Activated CD4-positive, alpha-beta memory T cell treated with anti-CD3 and anti-CD28 coated beads, Interleukin-2, amount 10 ng/mL, durations not matched to agents 7 days and 5 days (primary cell): ENCODE measurements around the gene GON4L. TPM values are rescaled to one million over a fixed set of nuclear protein-coding genes. Genes with fewer than 3 reads are reported as not detected.

Experiments used
- CTCF ChIA-PET: fragments of 350-600 bp; sonication (Branson Sonifier 250); formaldehyde crosslinking; loops from one replicate; lab custom pipeline; 2021; ENCODE audit warnings: antibody characterized with exemption, inconsistent platforms; lab: Charles Lee
- POLR2A ChIA-PET: fragments of 350-600 bp; sonication (Branson Sonifier 250); formaldehyde crosslinking; loops from one replicate; lab custom pipeline; 2021; ENCODE audit warnings: antibody characterized with exemption; lab: Charles Lee
- DNase-seq: peaks from one replicate; pipeline ENCODE4 v3.0.0-alpha.2; 2020
- H3K27ac Mint-ChIP-seq: one replicate; pipeline ENCODE4 v1.8.0; 2021; ENCODE audit warnings: mild to moderate bottlenecking, mixed read lengths
- H3K27me3 Mint-ChIP-seq: one replicate; pipeline ENCODE4 v1.8.0; 2021; ENCODE audit warnings: mixed read lengths
- H3K36me3 Mint-ChIP-seq: one replicate; pipeline ENCODE4 v1.8.0; 2021; ENCODE audit warnings: low read depth, mixed read lengths
- H3K4me1 Mint-ChIP-seq: one replicate; pipeline ENCODE4 v1.8.0; 2021; ENCODE audit warnings: mixed read lengths
- H3K4me3 Mint-ChIP-seq: one replicate; pipeline ENCODE4 v1.8.0; 2021; ENCODE audit warnings: mild to moderate bottlenecking, mixed read lengths
- H3K9me3 Mint-ChIP-seq: one replicate; pipeline ENCODE4 v1.8.0; 2021; ENCODE audit warnings: mixed read lengths
- total RNA-seq, 2 experiments: library from RNA; stranded (reverse); gene quantifications; one replicate each; pipeline ENCODE4 v1.2.3, GENCODE V29; 2021

Gene GON4L
- total RNA-seq, 2 experiments from 2014 or later: 76.4 to 76.6 TPM

GRCh38 chr1:155867766-155868165, 10.8 kb upstream of the GON4L start:
- no peak for DNase-seq
- peaks cover 3% of the 10 kb centered on the region for H3K4me1 Mint-ChIP-seq
- ChIA-PET CTCF (no interaction called here), POLR2A (no interaction called here)
- no peak overlapping the region for H3K4me3 Mint-ChIP-seq
- H3K27me3 Mint-ChIP-seq: no peaks in the 10 kb centered on the region
- no peak overlapping the region for H3K27ac Mint-ChIP-seq
- H3K9me3 Mint-ChIP-seq: no peaks in the 10 kb centered on the region
- peaks cover 23% of the 10 kb centered on the region for H3K36me3 Mint-ChIP-seq

GRCh38 chr1:155864393-155864792, 7.4 kb upstream of the GON4L start:
- POLR2A ChIA-PET: interaction anchor here (2.5 kb wide), 1 partner anchor 70 kb away, joined by 7 read pairs; the partner anchor contains the start of gene KHDC4
- no peak for DNase-seq
- Mint-ChIP-seq H3K27me3 (no peaks in the 10 kb centered on the region), H3K36me3 (peaks cover 18% of the 10 kb centered on the region), H3K4me3 (no peak overlapping the region), H3K4me1 (peaks cover 27% of the 10 kb centered on the region), H3K9me3 (no peaks in the 10 kb centered on the region), H3K27ac (no peak overlapping the region)
- CTCF ChIA-PET: no interaction called here

DNA sequence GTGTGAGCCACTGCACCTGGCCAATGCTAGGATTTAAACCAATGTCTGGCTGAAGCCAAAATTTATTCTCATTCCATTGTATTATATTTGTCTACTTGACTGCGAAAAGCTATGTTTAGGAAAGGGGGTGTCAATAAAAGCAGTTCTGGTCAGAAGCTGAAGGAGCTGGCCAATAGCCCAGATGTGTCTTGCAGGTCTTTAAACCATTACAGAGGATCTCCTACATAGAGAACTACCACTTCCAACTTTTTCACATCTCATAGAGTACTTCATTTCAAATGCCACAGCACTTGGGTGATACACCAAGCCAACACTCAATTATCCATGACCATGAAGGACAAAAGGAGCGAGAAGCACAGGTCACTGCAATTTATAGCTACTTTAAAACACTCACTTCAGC, 4.9 kb upstream of the GON4L start:
- DNase-seq: no peak
- H3K4me1 Mint-ChIP-seq: peaks cover 49% of the 10 kb centered on the region
- no peaks in the 10 kb centered on the region for H3K27me3 Mint-ChIP-seq
- ChIA-PET POLR2A (interaction anchor here (1.1 to 3.6 kb wide), 3 partner anchors 12 to 72 kb away, joined by 7 to 30 read pairs (median 8); partner anchors contain the start of gene KHDC4), CTCF (no interaction called here)
- H3K27ac Mint-ChIP-seq: no peak overlapping the region
- peaks cover 7% of the 10 kb centered on the region for H3K36me3 Mint-ChIP-seq
- H3K4me3 Mint-ChIP-seq: no peak overlapping the region
- H3K9me3 Mint-ChIP-seq: no peaks in the 10 kb centered on the region

- CTCF ChIA-PET: interaction anchor here (0.8 kb wide), 1 partner anchor 10 kb away, joined by 3 read pairs; no protein-coding TSS in a partner anchor
- H3K4me1 Mint-ChIP-seq: peaks cover 54% of the 10 kb centered on the region
- no peak for DNase-seq
- H3K9me3 Mint-ChIP-seq: no peaks in the 10 kb centered on the region
- POLR2A ChIA-PET: interaction anchor here (1.1 to 3.6 kb wide), 8 partner anchors 8 to 44 kb away, joined by 4 to 30 read pairs (median 5); no protein-coding TSS in a partner anchor
- no peaks in the 10 kb centered on the region for H3K27me3 Mint-ChIP-seq
- H3K36me3 Mint-ChIP-seq: peaks cover 8% of the 10 kb centered on the region
- H3K4me3 Mint-ChIP-seq: peak overlapping the region; percentile 85
- H3K27ac Mint-ChIP-seq: peak overlapping the region; percentile 96
Observed at GRCh38 chr1:155860970-155861510, 4.0 kb upstream of the GON4L start.

DNA sequence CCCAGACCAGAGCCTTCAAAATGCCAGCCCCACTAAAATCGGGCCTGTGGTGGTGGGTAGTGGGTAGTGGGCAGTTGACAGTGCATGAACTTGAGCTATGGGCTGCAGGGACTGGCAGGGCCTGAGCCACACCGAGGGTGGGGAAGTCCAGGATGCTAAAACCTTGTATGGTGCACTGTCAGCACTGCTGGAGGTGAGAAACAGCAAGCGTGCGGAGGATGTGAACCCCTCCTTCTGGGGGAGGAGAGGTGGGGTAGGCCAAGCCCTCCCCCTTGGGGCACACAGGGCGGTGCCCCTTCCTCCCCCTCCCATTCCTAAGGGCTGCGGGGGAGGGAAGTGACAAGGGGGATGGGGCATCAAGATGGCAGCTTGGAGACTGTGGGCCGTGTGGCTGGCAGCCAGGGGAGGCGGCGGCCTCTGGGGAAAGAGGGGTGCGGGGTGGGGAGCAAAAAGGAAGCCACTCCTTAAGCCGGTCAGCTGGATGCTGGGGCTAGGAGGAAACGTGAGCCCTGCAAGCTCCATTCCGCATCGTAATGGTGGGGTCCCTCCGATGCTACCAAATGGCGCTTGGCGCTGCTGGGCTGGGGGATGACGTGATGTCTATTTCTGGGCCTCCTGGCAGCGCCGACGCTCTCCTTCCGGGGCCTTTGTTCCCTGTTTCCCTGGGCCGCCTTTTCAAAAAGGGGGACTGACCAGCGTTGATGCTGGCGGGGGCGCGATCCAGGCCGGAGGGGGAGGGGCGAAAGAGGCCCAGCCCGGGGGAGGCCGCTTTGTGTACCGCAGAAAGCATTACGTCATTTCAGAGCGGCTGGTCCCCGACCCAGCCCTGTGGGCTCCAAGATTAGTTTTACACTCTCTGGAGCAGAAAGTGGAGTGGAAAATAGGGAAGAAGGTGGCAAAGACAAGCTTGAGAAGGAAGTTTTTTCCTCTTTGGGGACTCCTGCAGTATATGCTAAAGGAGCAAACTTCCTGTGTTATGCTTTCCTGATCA, 3.2 kb upstream of the GON4L start:
- H3K9me3 Mint-ChIP-seq: no peaks in the 10 kb centered on the region
- ChIA-PET CTCF (interaction anchor here (0.8 to 0.9 kb wide), 4 partner anchors 9 to 116 kb away, joined by 3 to 5 read pairs (median 3); partner anchors contain the start of gene KHDC4), POLR2A (interaction anchor here (0.7 to 3.6 kb wide), 25 partner anchors 9 to 423 kb away, joined by 3 to 30 read pairs (median 4); partner anchors contain the start of genes ASH1L, KHDC4, RIT1 and SMG5)
- peaks cover 62% of the 10 kb centered on the region for H3K4me1 Mint-ChIP-seq
- H3K27ac Mint-ChIP-seq: peak overlapping the region; percentile 96
- H3K27me3 Mint-ChIP-seq: no peaks in the 10 kb centered on the region
- peaks cover 11% of the 10 kb centered on the region for H3K36me3 Mint-ChIP-seq
- DNase-seq: peak; percentile 81
- peak overlapping the region; percentile 85 for H3K4me3 Mint-ChIP-seq

DNA sequence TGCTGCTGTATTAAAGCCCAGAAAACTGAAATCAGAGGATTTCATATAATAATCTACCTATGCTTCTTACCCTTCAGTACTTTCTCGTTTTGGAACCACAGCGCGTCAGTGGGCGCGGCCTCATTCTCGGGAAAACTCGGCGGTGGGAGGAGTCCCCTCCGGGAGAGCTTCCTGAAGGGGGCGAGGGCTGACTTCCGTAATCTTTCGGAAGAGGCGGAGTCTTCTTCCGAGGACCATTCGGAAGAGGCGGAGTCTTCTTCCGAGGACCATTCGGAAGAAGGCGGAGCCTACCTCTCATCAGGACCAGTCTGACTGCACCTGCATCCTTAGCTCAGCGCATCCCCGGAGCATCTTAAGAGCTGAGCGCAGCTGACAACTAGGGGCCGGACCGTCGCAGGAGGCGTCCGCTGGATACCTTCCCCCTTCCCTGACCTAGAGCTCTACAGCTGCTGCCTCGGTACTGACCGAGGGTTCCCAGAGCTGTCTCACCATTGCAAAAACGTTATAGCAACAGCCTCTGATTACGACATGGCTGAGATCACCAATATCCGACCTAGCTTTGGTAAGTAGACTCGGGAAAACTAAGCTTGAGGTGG, 2.3 kb upstream of the GON4L start, which contains the start of gene SYT11:
TSS of gene SYT11 (plus strand) at position 334 of the 596 bp plus-strand sequence. CDS start at position 529, 195 bp downstream.
- Mint-ChIP-seq H3K36me3 (peaks cover 17% of the 10 kb centered on the region), H3K4me1 (peaks cover 65% of the 10 kb centered on the region), H3K9me3 (no peaks in the 10 kb centered on the region), H3K27ac (peak within 1 kb of the TSS; percentile 96), H3K27me3 (no peaks in the 10 kb centered on the region), H3K4me3 (peak within 1 kb of the TSS; percentile 85)
- DNase-seq: peak; percentile 94
- ChIA-PET POLR2A (interaction anchor here (0.7 to 3.6 kb wide), 24 partner anchors 10 to 424 kb away, joined by 3 to 30 read pairs (median 4); partner anchors contain the start of genes ASH1L, KHDC4, RIT1 and SMG5), CTCF (interaction anchor here (0.8 to 0.9 kb wide), 3 partner anchors 75 to 117 kb away, joined by 3 to 5 read pairs (median 3); partner anchors contain the start of gene KHDC4)

DNA sequence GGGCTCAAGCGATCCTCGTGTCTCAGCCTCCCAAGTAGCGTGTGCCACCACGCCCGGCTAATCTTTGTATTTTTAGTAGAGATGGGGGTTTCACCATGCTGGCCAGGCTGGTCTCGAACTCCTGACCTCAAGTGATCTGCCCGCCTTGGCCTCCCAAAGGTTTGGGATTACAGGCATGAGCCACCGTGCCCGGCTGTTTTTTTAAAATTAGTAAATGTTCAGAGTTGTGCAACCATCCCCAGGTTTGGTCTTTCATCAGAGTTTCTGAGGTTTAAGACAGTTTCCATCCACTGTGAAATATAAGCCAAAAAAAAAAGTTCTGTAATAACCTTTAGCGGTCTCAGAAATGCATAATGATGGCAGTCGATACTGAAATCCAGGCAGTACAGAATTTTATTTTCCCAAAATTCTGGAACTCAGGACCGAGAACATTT, 1.8 kb upstream of the GON4L start:
- CTCF ChIA-PET: interaction anchor here (0.8 to 0.9 kb wide), 2 partner anchors 76 to 78 kb away, joined by 3 read pairs; partner anchors contain the start of gene KHDC4
- POLR2A ChIA-PET: interaction anchor here (0.8 to 3.6 kb wide), 13 partner anchors 9 to 424 kb away, joined by 3 to 30 read pairs (median 5); partner anchors contain the start of genes ASH1L, KHDC4 and SMG5
- peak; percentile 30 for DNase-seq
- H3K36me3 Mint-ChIP-seq: peaks cover 17% of the 10 kb centered on the region
- H3K27ac Mint-ChIP-seq: peak overlapping the region; percentile 96
- no peaks in the 10 kb centered on the region for H3K27me3 Mint-ChIP-seq
- H3K9me3 Mint-ChIP-seq: no peaks in the 10 kb centered on the region
- H3K4me1 Mint-ChIP-seq: peaks cover 65% of the 10 kb centered on the region
- peak overlapping the region; percentile 85 for H3K4me3 Mint-ChIP-seq

DNA sequence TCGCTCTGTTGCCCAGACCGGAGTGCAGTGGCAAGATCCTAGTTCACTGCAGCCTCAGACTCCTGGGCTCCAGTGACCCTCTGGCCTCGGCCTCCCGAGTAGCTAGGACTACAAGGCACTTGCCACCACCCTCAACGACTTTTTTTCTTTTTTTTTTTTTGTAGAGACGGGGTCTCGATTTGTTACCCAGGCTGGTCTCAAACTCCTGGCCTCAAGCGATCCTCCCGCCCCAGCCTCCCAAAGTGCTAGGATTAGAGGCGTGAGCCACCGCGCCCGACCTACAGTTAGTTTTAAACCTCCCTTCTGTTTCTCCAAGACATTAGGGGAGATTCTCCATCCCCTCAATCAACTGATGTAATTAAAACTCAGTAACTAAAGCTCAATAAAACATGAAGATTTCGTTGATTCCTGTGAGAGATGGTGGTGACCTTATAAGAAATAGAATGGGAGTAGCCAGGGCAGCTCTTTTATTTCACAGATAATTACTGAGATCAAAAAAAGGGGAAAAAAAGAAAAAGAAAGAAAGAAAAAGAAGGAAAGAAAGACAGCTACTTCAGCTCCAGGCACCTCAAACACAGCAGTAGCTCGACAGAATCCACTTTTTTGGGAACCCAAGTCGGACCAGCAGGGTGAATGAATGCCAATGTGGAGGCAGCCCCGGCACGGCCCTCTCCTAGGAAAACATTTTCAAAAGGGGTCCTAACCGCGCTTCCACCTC, 598 bp downstream of the GON4L start:
- Mint-ChIP-seq H3K4me3 (peak overlapping the region; percentile 99), H3K4me1 (peaks cover 75% of the 10 kb centered on the region)

DNA sequence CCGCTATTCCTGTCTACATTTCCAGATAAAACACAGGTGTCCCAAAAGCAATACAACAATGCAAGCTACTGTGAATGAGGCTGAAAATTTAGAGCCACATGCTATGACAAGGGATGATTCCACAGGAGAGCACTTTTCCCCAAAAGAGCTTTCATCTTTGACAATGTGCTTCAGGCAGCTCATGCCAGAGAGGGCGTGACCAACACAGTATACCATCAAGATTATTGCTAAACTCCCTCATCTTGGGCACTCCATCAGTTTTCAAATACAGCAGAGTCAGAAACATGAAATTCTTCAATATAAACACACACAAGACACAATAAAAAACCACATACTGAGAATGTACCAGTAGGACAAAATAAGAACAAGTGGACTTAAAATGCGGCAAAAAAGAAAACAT, 6.7 kb downstream of the GON4L start:
- peak overlapping the region; percentile 4 for H3K27ac Mint-ChIP-seq
- ChIA-PET POLR2A (interaction anchor here (4.8 kb wide), 1 partner anchor 10 kb away, joined by 30 read pairs; the partner anchor contains the start of gene SYT11), CTCF (interaction anchor here (0.6 kb wide), 1 partner anchor 68 kb away, joined by 3 read pairs; no protein-coding TSS in a partner anchor)
- H3K4me1 Mint-ChIP-seq: peaks cover 60% of the 10 kb centered on the region
- H3K36me3 Mint-ChIP-seq: peaks cover 77% of the 10 kb centered on the region
- no peak overlapping the region for H3K4me3 Mint-ChIP-seq
- no peaks in the 10 kb centered on the region for H3K9me3 Mint-ChIP-seq
- no peaks in the 10 kb centered on the region for H3K27me3 Mint-ChIP-seq
- no peak for DNase-seq

More for the DNA sequence above, 598 bp downstream of the GON4L start:
- peaks cover 36% of the 10 kb centered on the region for H3K36me3 Mint-ChIP-seq
- H3K9me3 Mint-ChIP-seq: no peaks in the 10 kb centered on the region
- no peaks in the 10 kb centered on the region for H3K27me3 Mint-ChIP-seq
- peak overlapping the region; percentile 96 for H3K27ac Mint-ChIP-seq
- no peak for DNase-seq
- POLR2A ChIA-PET: interaction anchor here (0.8 to 1.8 kb wide), 6 partner anchors 8 to 1229 kb away, joined by 3 to 20 read pairs (median 4); partner anchors contain the start of gene KHDC4
- CTCF ChIA-PET: interaction anchor here (1.2 kb wide), 2 partner anchors 9 to 37 kb away, joined by 4 read pairs; no protein-coding TSS in a partner anchor

- no peaks in the 10 kb centered on the region for H3K9me3 Mint-ChIP-seq
- H3K36me3 Mint-ChIP-seq: peaks cover 85% of the 10 kb centered on the region
- POLR2A ChIA-PET: interaction anchor here (1.5 to 4.8 kb wide), 3 partner anchors 9 to 13 kb away, joined by 5 to 30 read pairs (median 20); partner anchors contain the start of genes GON4L and SYT11
- H3K4me3 Mint-ChIP-seq: peak overlapping the region; percentile 28
- CTCF ChIA-PET: interaction anchor here (1.0 to 1.1 kb wide), 2 partner anchors 9 to 12 kb away, joined by 4 to 5 read pairs; partner anchors contain the start of gene GON4L
- no peaks in the 10 kb centered on the region for H3K27me3 Mint-ChIP-seq
- H3K27ac Mint-ChIP-seq: peak overlapping the region; percentile 64
- peaks cover 59% of the 10 kb centered on the region for H3K4me1 Mint-ChIP-seq
- peak; percentile 21 for DNase-seq
Observed at GRCh38 chr1:155847823-155848529, 9.0 kb downstream of the GON4L start.
